ENCODE results near the gene ZNF280A.

Gene ZNF280A

DNA sequence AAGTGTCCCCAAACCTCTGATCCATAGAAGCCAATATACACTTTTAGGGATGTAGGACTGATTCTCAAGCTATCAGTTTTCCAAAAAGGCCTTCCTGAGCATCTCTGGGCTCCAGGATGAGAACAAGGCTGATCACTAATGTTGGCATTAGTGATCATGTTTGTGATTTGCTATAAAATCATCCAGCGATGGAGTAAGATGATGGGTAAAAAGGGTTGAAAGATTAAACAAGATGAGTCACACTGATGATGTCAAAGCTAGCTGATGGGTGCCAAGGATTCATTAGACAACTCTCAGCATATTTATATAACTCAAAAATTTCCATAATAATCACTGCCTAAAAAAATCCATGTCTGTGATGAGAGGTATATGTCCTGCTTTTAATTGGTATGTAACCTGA, 54.3 kb downstream of the ZNF280A start:
- DNase-seq = no peak

DNA sequence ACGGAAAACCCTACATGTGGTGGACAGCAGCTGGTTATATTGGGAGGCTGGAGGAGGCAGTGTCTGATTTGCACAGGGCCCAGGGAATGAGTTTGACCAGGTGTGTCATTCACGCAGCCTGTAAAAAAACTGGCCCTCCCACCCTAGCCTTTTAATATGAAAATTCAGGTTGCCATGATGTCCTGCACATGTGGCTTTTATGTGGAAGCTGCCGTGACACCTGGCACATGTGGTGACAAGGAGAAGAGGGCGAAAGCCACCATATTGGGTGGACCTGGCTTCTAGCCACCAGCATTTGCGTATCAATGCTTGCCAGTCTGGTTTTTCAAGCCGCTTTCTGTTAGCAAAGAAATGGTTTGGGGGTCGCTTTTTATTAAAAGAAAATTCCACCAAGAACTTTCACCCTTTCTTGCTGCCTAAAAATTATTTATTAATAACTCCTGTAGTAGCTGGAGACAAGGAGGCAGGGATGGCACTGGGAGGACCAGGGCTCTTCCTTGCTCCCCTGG, 54.9 kb downstream of the ZNF280A start:
- DNase-seq = no peak

- no peak for DNase-seq
Measured at GRCh38 chr22:22464541-22465054, 55.5 kb downstream of the ZNF280A start.

DNA sequence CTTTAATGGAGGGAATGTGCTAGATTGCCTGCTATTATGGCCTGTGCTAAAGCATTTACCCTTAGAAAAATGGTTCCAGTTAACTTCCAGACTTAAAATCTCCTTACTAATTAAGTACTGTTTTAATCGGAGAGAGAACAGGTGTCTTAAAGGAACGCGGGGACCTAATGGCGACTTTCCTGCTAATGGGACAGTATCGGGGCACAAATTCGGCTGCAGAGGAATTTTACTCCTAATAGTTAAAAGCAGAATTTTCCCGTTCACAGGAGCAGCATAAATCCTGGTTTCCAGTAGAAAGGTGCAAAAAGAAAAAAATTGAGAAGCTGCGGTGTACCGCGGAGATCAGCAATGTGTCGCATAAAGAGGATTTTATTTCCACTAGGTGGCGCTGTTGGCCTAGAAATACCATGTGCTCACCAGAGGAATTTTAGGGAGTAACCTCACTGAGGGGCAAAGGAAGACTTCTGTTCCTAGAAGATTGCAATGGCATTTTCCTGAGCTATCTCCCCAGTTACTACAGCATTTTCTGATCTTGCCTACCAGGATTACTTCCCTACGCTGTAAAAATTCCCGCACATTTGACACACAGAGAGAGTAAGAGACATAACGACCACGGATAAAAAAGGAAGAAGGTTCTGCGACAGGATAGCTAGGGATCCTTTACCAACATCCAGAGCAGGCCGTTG, 56.1 kb downstream of the ZNF280A start:
- peak; percentile 69 for DNase-seq
